Trophoblast cell (in vitro differentiated cells and primary cell): ENCODE measurements around the gene CRYBB2.

Experiments
- DNase-seq, 2 donors: peaks; one replicate each; pipeline ENCODE4 v3.0.0-alpha.2; 2016
- H2AFZ ChIP-seq: 2 replicates; pipeline ENCODE4 v1.6.1; 2013; ENCODE audit warnings: low read length, moderate library complexity, mild to moderate bottlenecking; ENCODE audit not compliant: insufficient read depth, poor library complexity
- H2AK5ac ChIP-seq: 2 replicates; pipeline ENCODE4 v1.6.1; 2013; ENCODE audit warnings: mild to moderate bottlenecking, low read length
- H2BK120ac ChIP-seq: 2 replicates; pipeline ENCODE4 v1.6.1; 2013; ENCODE audit warnings: low read length, mild to moderate bottlenecking, moderate library complexity; ENCODE audit not compliant: insufficient read depth, poor library complexity
- H2BK12ac ChIP-seq: 2 replicates; pipeline ENCODE4 v1.6.1; 2013; ENCODE audit warnings: mild to moderate bottlenecking, low read length, moderate library complexity
- H2BK5ac ChIP-seq: 2 replicates; pipeline ENCODE4 v1.6.1; 2013; ENCODE audit warnings: low read length, low read depth, moderate library complexity, mild to moderate bottlenecking; ENCODE audit not compliant: poor library complexity
- H3K14ac ChIP-seq: 2 replicates; pipeline ENCODE4 v1.6.1; 2013; ENCODE audit warnings: mild to moderate bottlenecking, low read length
- H3K18ac ChIP-seq: 2 replicates; pipeline ENCODE4 v1.6.1; 2013; ENCODE audit warnings: mild to moderate bottlenecking, low read length
- H3K23ac ChIP-seq: 2 replicates; pipeline ENCODE4 v1.6.1; 2013; ENCODE audit warnings: low read length
- H3K27ac ChIP-seq: 2 replicates; pipeline ENCODE4 v1.5.1; 2013; ENCODE audit warnings: low read depth, mild to moderate bottlenecking, inconsistent platforms, low read length, moderate library complexity
- H3K27me3 ChIP-seq: 2 replicates; pipeline ENCODE4 v1.6.1; 2013; ENCODE audit warnings: inconsistent platforms, mild to moderate bottlenecking, low read length, moderate library complexity; ENCODE audit not compliant: insufficient read depth
- H3K36me3 ChIP-seq, 2 experiments: 1 replicate in 1 of 2; 2 replicates in 1 of 2; pipeline ENCODE4 v1.6.1; 2013; ENCODE audit warnings: low read length in 2 of 2, mild to moderate bottlenecking in 2 of 2, moderate library complexity in 1 of 2; ENCODE audit not compliant: insufficient read depth in 2 of 2, control insufficient read depth in 1 of 2
- H3K4ac ChIP-seq: 2 replicates; pipeline ENCODE4 v1.6.1; 2013; ENCODE audit warnings: low read depth, mild to moderate bottlenecking, low read length, moderate library complexity
- H3K4me1 ChIP-seq, 2 experiments: 1 replicate in 1 of 2; 2 replicates in 1 of 2; pipeline ENCODE4 v1.6.1; 2013; ENCODE audit warnings: low read length in 2 of 2, mild to moderate bottlenecking in 2 of 2, moderate library complexity in 1 of 2; ENCODE audit not compliant: insufficient read depth in 2 of 2, control insufficient read depth in 1 of 2
- H3K4me2 ChIP-seq: 2 replicates; pipeline ENCODE4 v1.6.1; 2013; ENCODE audit warnings: inconsistent platforms, mild to moderate bottlenecking, low read length, moderate library complexity
- H3K4me3 ChIP-seq: 2 replicates; pipeline ENCODE4 v1.5.1; 2013; ENCODE audit warnings: mild to moderate bottlenecking, low read depth, low read length, inconsistent platforms
- H3K79me1 ChIP-seq: one replicate; pipeline ENCODE4 v1.6.1; 2013; ENCODE audit warnings: low read length
- H3K79me2 ChIP-seq: 2 replicates; pipeline ENCODE4 v1.6.1; 2013; ENCODE audit warnings: low read length, mild to moderate bottlenecking; ENCODE audit not compliant: control insufficient read depth, insufficient read depth, poor library complexity
- H3K9ac ChIP-seq: 2 replicates; pipeline ENCODE4 v1.6.1; 2013; ENCODE audit warnings: mild to moderate bottlenecking, low read length
- H3K9me3 ChIP-seq: 2 replicates; pipeline ENCODE4 v1.6.1; 2013; ENCODE audit warnings: low read depth, mild to moderate bottlenecking, control low read depth, inconsistent platforms, low read length; ENCODE audit not compliant: insufficient read depth
- H4K12ac ChIP-seq: 2 replicates; pipeline ENCODE4 v1.6.1; 2013; ENCODE audit warnings: low read depth, mild to moderate bottlenecking, low read length, moderate library complexity
- H4K8ac ChIP-seq: 2 replicates; pipeline ENCODE4 v1.6.1; 2013; ENCODE audit warnings: low read depth, mild to moderate bottlenecking, low read length, moderate library complexity
- H4K91ac ChIP-seq: one replicate; pipeline ENCODE4 v1.6.1; 2013; ENCODE audit warnings: low read depth, mild to moderate bottlenecking, low read length, moderate library complexity
- WGBS: extraction: QIAGEN DNeasy Blood & Tissue Kit; methylation state at CpG from one replicate; pipeline ENCODE4 v1.1.7; 2013; ENCODE audit warnings: missing lambda C conversion rate; ENCODE audit not compliant: insufficient read length, insufficient coverage; ENCODE audit errors: extremely low coverage; 5-methylcytosine and 5-hydroxymethylcytosine counted together

Gene CRYBB2

GRCh38 chr22:25183949-25184619, 35.4 kb upstream of the CRYBB2 start:
- no peaks in the 10 kb centered on the region for H3K79me1 ChIP-seq
- H4K12ac ChIP-seq: no peak overlapping the region
- H3K79me2 ChIP-seq: no peaks in the 10 kb centered on the region
- H3K27me3 ChIP-seq: no peaks in the 10 kb centered on the region
- H2BK5ac ChIP-seq: no peak overlapping the region
- H3K4me3 ChIP-seq: no peak overlapping the region
- no peak overlapping the region for H2BK12ac ChIP-seq
- no peak for DNase-seq
- H3K18ac ChIP-seq: no peak overlapping the region
- no peak overlapping the region for H2AK5ac ChIP-seq
- H2AFZ ChIP-seq: no peak overlapping the region
- no peak overlapping the region for H3K23ac ChIP-seq
- H2BK120ac ChIP-seq: no peak overlapping the region
- no peak overlapping the region for H3K9ac ChIP-seq
- H3K4ac ChIP-seq: no peak overlapping the region
- peaks cover 39% of the 10 kb centered on the region in 2 experiments for H3K36me3 ChIP-seq
- no peak overlapping the region for H3K27ac ChIP-seq
- H3K4me1 ChIP-seq: no peaks in the 10 kb centered on the region
- no peak overlapping the region for H3K14ac ChIP-seq
- no peak overlapping the region for H3K4me2 ChIP-seq
- H4K91ac ChIP-seq: no peak overlapping the region
- peaks cover 2% of the 10 kb centered on the region for H3K9me3 ChIP-seq
- no peak overlapping the region for H4K8ac ChIP-seq
- WGBS: no CpG with 5 or more reads among the region's 12 CpGs

- H3K4ac ChIP-seq: no peak overlapping the region
- no peak overlapping the region for H4K8ac ChIP-seq
- no peak overlapping the region for H3K23ac ChIP-seq
- WGBS: no CpG with 5 or more reads among the region's 3 CpGs
- no peak overlapping the region for H3K27ac ChIP-seq
- no peak overlapping the region for H3K18ac ChIP-seq
- no peaks in the 10 kb centered on the region for H3K9me3 ChIP-seq
- H3K4me1 ChIP-seq: no peaks in the 10 kb centered on the region
- no peak overlapping the region for H3K4me3 ChIP-seq
- no peak overlapping the region for H3K4me2 ChIP-seq
- H4K91ac ChIP-seq: no peak overlapping the region
- no peak overlapping the region for H3K9ac ChIP-seq
- no peak overlapping the region for H4K12ac ChIP-seq
- no peak overlapping the region for H2BK12ac ChIP-seq
- H3K36me3 ChIP-seq: peaks cover 36 to 40% of the 10 kb centered on the region in 2 experiments
- H3K27me3 ChIP-seq: no peaks in the 10 kb centered on the region
- DNase-seq: no peak
- H2AFZ ChIP-seq: no peak overlapping the region
- no peaks in the 10 kb centered on the region for H3K79me1 ChIP-seq
- no peaks in the 10 kb centered on the region for H3K79me2 ChIP-seq
- no peak overlapping the region for H3K14ac ChIP-seq
- H2BK120ac ChIP-seq: no peak overlapping the region
- no peak overlapping the region for H2BK5ac ChIP-seq
- H2AK5ac ChIP-seq: no peak overlapping the region
These were observed 33.3 kb upstream of the CRYBB2 start for GRCh38 chr22:25186140-25186539.

- Histone ChIP-seq H3K18ac (no peak overlapping the region), H3K36me3 (peaks cover 36 to 43% of the 10 kb centered on the region in 2 experiments), H3K23ac (no peak overlapping the region), H4K91ac (no peak overlapping the region), H2AK5ac (no peak overlapping the region), H4K12ac (no peak overlapping the region), H3K9me3 (peaks cover 3% of the 10 kb centered on the region), H2BK120ac (no peak overlapping the region), H2BK12ac (no peak overlapping the region), H2BK5ac (no peak overlapping the region), H3K27me3 (no peaks in the 10 kb centered on the region), H4K8ac (no peak overlapping the region), H2AFZ (no peak overlapping the region), H3K14ac (no peak overlapping the region), H3K27ac (no peak overlapping the region), H3K79me1 (no peaks in the 10 kb centered on the region), H3K79me2 (no peaks in the 10 kb centered on the region), H3K4me1 (no peaks in the 10 kb centered on the region), H3K4me3 (no peak overlapping the region), H3K4ac (no peak overlapping the region), H3K9ac (no peak overlapping the region), H3K4me2 (no peak overlapping the region)
- WGBS: no CpG with 5 or more reads among the region's 6 CpGs
- no peak for DNase-seq
These were observed 32.0 kb upstream of the CRYBB2 start for GRCh38 chr22:25187469-25187868.

- H2AK5ac ChIP-seq: no peak overlapping the region
- H2BK5ac ChIP-seq: no peak overlapping the region
- H3K27me3 ChIP-seq: no peaks in the 10 kb centered on the region
- no peaks in the 10 kb centered on the region for H3K4me1 ChIP-seq
- no peaks in the 10 kb centered on the region for H3K79me2 ChIP-seq
- no peak for DNase-seq
- no peak overlapping the region for H3K4me2 ChIP-seq
- H3K23ac ChIP-seq: no peak overlapping the region
- no peaks in the 10 kb centered on the region for H3K79me1 ChIP-seq
- WGBS: no CpG with 5 or more reads among the region's 12 CpGs
- H2BK12ac ChIP-seq: no peak overlapping the region
- H3K4ac ChIP-seq: no peak overlapping the region
- H4K91ac ChIP-seq: no peak overlapping the region
- no peak overlapping the region for H3K27ac ChIP-seq
- peaks cover 22% of the 10 kb centered on the region in 2 experiments for H3K36me3 ChIP-seq
- no peak overlapping the region for H3K14ac ChIP-seq
- H2BK120ac ChIP-seq: no peak overlapping the region
- H3K18ac ChIP-seq: no peak overlapping the region
- no peak overlapping the region for H4K8ac ChIP-seq
- no peak overlapping the region for H3K9ac ChIP-seq
- no peak overlapping the region for H2AFZ ChIP-seq
- peaks cover 3% of the 10 kb centered on the region for H3K9me3 ChIP-seq
- H4K12ac ChIP-seq: no peak overlapping the region
- H3K4me3 ChIP-seq: no peak overlapping the region
These were observed 27.0 kb upstream of the CRYBB2 start for GRCh38 chr22:25192406-25192805.
